GM06990 (cell line): ENCODE data around the gene MYH8.

Experiments used
- DNase-seq: peaks from one replicate; pipeline ENCODE4 v3.0.0-alpha.2; 2011; ENCODE audit not compliant: insufficient read length; ENCODE audit errors: extremely low read depth
- H3K27me3 ChIP-seq: replicated peaks from 2 replicates; pipeline ENCODE4 v1.6.0; 2011; ENCODE audit warnings: low read length; ENCODE audit not compliant: control insufficient read depth, insufficient read depth
- H3K36me3 ChIP-seq: 2 replicates; pipeline ENCODE4 v1.5.1; 2011; ENCODE audit warnings: low read length; ENCODE audit not compliant: control insufficient read depth, insufficient read depth
- H3K4me3 ChIP-seq: replicated peaks from 2 replicates; pipeline ENCODE4 v1.5.1; 2011; ENCODE audit warnings: low read depth, mild to moderate bottlenecking, control low read depth, low read length
- CTCF ChIP-seq: IDR thresholded peaks from 2 replicates; pipeline ENCODE4 v1.5.1; 2011; ENCODE audit warnings: low read length, control low read depth, mild to moderate bottlenecking, inconsistent platforms; ENCODE audit not compliant: insufficient read depth, poor library complexity, severe bottlenecking

The MYH8 gene

GRCh38 chr17:10380631-10381408 lies 40.9 kb downstream of the MYH8 start:
- TF ChIP-seq CTCF = no peak
- no peaks in the 10 kb centered on the region for H3K27me3 ChIP-seq
- no peak overlapping the region for H3K4me3 ChIP-seq
- H3K36me3 ChIP-seq = no peaks in the 10 kb centered on the region
- no peak for DNase-seq

- no peaks in the 10 kb centered on the region for H3K36me3 ChIP-seq
- no peak for DNase-seq
- no peak within 1 kb of the TSS for H3K4me3 ChIP-seq
- H3K27me3 ChIP-seq = peaks cover 2% of the 10 kb centered on the region; the same call in 1 of the 2 replicates
- TF ChIP-seq CTCF = no peak
Measured at GRCh38 chr17:10372906-10373305, 48.8 kb downstream of the MYH8 start, which contains the start of gene MYH13. Gene MYH13 (minus strand): TSS chr17:10373006. CDS start chr17:10364530, 8,476 bp downstream.

- DNase-seq = no peak
- no peak overlapping the region for H3K4me3 ChIP-seq
- TF ChIP-seq CTCF = no peak
- H3K36me3 ChIP-seq = no peaks in the 10 kb centered on the region
- H3K27me3 ChIP-seq = peaks cover 2% of the 10 kb centered on the region; the same call in 1 of the 2 replicates
Measured at GRCh38 chr17:10370016-10370608, 51.6 kb downstream of the MYH8 start.

GRCh38 chr17:10369239-10369638 lies 52.5 kb downstream of the MYH8 start:
- no peak for TF ChIP-seq CTCF
- Histone ChIP-seq H3K36me3 (no peaks in the 10 kb centered on the region), H3K27me3 (peaks cover 2% of the 10 kb centered on the region; the same call in 1 of the 2 replicates), H3K4me3 (no peak overlapping the region)
- no peak for DNase-seq

- DNase-seq = no peak
- H3K27me3 ChIP-seq = peaks cover 2% of the 10 kb centered on the region; the same call in 1 of the 2 replicates
- H3K36me3 ChIP-seq = no peaks in the 10 kb centered on the region
- H3K4me3 ChIP-seq = no peak overlapping the region
- TF ChIP-seq CTCF = no peak
Measured at GRCh38 chr17:10368561-10368960, 53.2 kb downstream of the MYH8 start.
